GM12865 (cell line): Measurements from ENCODE around the gene STARD3NL.

Source experiments
- DNase-seq: peaks from one replicate; pipeline ENCODE4 v3.0.0; 2010; ENCODE audit warnings: low read depth
- H3K4me3 ChIP-seq: 2 replicates; pipeline ENCODE4 v1.5.1; 2011; ENCODE audit warnings: mild to moderate bottlenecking, low read depth, low read length, control low read depth
- TF ChIP-seq, protein P1 (sequence below): IDR thresholded peaks from 2 replicates; pipeline ENCODE4 v1.5.1; 2011; ENCODE audit warnings: low read length, control low read depth, low read depth, inconsistent platforms; ENCODE audit not compliant: insufficient read depth; ENCODE audit errors: missing control alignments

The STARD3NL gene

DNA sequence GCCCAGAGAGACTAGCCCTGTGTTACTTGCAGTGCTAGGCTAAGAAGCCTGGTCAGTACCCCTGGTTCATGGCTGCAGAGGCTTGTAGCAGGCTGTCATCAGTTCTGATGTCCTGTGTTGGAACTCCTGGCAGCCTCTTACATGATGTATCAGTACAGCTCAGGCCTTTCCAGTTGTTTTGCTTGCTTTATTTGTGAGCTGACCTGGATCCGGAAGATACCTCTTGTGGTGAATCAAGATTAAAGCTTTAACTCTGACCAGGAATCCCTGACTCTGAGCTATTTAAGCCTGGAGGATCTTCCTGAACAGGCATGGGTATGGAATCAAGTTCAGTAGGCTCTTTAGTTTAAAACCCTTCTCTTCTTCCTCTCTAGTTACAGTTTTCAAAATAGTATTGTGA lies 4.4 kb downstream of the STARD3NL start:
- H3K4me3 ChIP-seq = no peak overlapping the region
- no peak for DNase-seq
- TF ChIP-seq, protein P1, sequence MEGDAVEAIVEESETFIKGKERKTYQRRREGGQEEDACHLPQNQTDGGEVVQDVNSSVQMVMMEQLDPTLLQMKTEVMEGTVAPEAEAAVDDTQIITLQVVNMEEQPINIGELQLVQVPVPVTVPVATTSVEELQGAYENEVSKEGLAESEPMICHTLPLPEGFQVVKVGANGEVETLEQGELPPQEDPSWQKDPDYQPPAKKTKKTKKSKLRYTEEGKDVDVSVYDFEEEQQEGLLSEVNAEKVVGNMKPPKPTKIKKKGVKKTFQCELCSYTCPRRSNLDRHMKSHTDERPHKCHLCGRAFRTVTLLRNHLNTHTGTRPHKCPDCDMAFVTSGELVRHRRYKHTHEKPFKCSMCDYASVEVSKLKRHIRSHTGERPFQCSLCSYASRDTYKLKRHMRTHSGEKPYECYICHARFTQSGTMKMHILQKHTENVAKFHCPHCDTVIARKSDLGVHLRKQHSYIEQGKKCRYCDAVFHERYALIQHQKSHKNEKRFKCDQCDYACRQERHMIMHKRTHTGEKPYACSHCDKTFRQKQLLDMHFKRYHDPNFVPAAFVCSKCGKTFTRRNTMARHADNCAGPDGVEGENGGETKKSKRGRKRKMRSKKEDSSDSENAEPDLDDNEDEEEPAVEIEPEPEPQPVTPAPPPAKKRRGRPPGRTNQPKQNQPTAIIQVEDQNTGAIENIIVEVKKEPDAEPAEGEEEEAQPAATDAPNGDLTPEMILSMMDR = no peak

DNA sequence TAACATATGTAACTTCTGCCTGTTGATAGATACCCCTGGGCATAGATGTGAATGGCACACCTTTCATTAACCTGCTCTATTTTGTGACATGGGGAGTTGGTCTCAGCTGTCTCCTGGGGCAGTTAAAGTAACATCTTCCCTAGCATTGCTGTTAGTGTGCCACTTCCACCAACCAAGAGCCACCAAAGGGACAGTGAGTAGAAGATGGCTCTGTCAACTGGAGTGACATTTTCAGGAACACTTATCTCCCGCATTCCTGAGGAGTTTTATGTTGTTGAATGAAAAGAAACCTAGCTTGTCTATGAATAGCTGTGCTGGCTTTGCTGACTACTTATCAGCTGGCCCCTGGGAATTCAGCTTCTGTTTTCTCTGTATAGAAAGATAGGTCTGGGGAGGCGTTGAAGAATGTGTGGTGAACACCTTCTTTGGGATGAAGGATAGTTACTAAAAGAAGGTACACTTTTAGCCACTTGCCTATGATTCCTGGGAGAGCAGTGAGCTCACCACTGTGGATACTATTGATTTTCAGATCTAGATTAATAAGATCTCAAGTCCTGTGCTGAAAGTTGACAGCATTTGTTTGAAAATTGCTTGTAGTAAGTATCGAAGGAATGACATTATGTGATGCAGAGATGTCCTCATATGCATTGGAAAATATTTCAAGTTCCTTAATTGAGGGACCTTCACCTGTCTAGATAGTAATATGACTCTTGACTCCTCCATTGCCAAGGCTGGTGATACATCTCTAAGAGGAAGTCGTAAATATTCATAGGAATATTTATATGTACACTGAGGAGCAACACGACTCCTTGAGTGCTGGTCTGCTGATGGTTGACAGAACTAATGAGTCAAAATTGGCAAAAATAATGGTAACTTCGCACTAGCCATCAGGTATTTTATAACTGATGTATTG lies 7.6 kb downstream of the STARD3NL start:
- TF ChIP-seq, protein P1 = no peak
- no peak for DNase-seq
- no peak overlapping the region for H3K4me3 ChIP-seq

DNA sequence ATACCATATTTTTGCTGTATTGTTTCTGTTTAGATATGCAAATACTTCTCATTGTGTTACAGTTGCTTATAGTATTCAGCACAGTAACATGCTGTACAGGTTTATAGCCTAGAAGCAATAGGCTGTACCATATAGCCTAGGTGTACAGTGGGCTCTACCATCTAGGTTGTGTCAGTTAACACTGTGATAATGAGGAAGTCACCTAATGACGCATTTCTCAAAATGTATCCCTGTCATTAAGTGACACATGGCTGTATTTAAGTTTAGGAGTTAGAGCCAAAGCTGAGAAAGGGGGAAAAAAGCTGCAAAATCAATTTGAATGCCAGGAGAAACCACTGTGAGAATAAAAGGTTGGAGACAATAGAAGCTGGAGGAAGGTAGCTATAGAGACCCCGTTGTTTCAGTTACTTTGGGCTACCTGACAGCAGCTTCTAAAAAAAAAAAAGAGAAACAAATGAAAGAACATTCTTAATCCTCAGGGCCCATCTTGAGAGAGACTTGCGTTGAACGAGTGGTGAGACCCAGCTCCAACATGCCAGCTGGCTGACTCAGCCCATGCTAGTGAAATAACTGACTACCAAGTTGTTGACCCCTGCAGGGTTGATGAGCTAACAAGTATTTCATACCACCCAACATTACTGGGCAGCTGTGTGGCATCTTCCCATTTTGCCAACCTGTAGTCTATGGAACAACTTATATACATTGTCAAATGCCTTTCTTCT lies 8.7 kb downstream of the STARD3NL start:
- TF ChIP-seq, protein P1 = no peak
- no peak for DNase-seq
- H3K4me3 ChIP-seq = no peak overlapping the region

DNA sequence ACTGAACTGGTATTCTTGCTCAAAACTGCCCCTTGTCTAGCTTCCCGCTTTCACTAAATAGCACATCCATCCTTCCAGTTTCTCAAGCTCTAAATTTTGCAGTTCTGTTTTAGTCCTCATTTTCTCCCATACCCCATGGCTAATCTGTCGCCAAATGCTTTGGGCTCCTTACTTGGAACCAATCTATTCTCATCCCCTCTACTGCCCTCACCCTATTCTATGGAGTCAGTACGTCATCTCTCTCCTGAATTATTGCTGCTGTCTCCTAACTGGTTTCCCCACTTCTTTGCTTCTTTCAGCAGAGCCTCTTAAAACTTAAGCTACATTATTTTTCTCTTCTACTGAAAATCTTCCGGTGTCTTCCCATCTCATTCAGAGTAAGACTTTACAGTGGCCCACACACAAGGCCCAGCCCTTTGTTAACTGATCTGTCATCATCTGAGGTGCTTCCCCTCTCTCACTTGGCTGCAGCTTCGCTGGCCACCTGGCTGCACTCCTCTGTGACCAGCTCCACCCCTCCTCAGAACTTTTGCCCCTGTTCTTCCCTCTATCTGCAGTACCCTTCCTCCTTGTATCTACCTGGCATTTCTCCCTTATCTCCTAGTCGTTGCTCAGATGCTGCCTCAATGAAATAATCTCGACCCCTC lies 9.9 kb downstream of the STARD3NL start:
- no peak overlapping the region for H3K4me3 ChIP-seq
- TF ChIP-seq, protein P1 = no peak
- no peak for DNase-seq

DNA sequence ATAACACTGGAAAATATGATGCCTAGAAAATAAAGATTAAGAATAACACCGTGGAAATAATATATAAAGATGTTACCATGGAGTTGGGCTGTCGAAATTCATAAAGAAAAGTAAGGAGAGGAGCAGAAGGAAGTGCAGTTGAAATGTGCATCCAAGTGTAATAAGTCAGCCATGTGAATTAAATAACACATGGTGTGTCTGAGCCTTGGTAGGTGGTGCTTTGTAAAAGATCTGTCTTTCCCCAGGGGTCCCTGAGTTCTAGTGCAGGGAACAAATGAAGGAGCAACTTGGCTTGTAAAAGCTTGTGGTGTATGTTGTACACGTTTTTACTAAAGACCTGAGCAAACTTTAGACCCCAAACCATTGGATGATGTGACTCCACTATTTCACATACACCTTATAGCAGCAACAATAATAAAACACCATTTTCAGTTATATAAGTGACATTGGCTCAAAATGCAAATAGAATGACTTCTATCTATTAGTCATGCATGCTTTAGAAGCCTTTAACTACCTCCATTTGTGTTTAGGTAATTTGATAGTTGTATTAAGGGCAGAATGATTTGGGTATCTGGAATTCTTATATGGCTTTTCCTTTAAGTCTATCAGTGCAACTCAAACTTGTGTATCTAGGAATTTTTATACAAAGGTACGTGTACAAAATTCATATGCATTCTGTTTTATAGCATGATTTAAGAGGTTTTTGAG lies 11.3 kb downstream of the STARD3NL start:
- TF ChIP-seq, protein P1 = no peak
- DNase-seq = no peak
- no peak overlapping the region for H3K4me3 ChIP-seq

DNA sequence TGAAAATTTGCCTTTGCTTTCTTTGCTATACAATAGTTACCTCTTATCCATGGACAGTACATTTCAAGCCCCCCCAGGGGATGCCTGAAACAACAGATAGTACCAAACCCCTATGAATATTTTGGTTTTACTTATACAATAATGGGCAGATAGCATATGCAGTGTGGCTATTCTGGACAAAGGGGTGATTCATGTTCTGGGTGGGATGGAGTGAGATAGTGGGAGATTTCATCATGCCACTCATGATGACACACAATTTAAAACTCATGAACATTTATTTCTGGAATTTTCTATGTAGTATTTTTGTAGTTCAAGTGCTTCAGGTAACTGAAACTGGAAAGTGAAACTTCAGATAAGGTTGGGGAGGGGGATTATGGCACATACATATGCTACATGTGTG lies 12.0 kb downstream of the STARD3NL start:
- no peak overlapping the region for H3K4me3 ChIP-seq
- DNase-seq = no peak
- TF ChIP-seq, protein P1 = no peak
